NCI-H2029 (cell line): ENCODE data around the gene SUSD5.

Experiments
- DNase-seq: peaks from one replicate; lab custom pipeline; 2025; lab: John Stamatoyannopoulos, UW

SUSD5 gene

GRCh38 chr3:33218446-33219174 lies at the start of gene SUSD5:
Gene SUSD5 (minus strand): TSS chr3:33218810. CDS start chr3:33218797, 13 bp downstream.
- DNase-seq: no peak

GRCh38 chr3:33260104-33260503 lies 41.5 kb upstream of the SUSD5 start:
- DNase-seq: no peak

GRCh38 chr3:33256249-33256648 lies 37.6 kb upstream of the SUSD5 start:
- DNase-seq: no peak

- no peak for DNase-seq
Measured at GRCh38 chr3:33250712-33251111, 32.1 kb upstream of the SUSD5 start.

- no peak for DNase-seq
Measured at GRCh38 chr3:33246786-33247185, 28.2 kb upstream of the SUSD5 start.

- DNase-seq: no peak
Measured at GRCh38 chr3:33240261-33240660, 21.7 kb upstream of the SUSD5 start.

GRCh38 chr3:33238923-33239322 lies 20.3 kb upstream of the SUSD5 start:
- no peak for DNase-seq

- no peak for DNase-seq
Measured at GRCh38 chr3:33237439-33237838, 18.8 kb upstream of the SUSD5 start.

GRCh38 chr3:33236005-33236404 lies 17.4 kb upstream of the SUSD5 start:
- no peak for DNase-seq

- no peak for DNase-seq
Measured at GRCh38 chr3:33233884-33234283, 15.3 kb upstream of the SUSD5 start.

GRCh38 chr3:33231756-33232465 lies 13.3 kb upstream of the SUSD5 start:
- DNase-seq: no peak

GRCh38 chr3:33229947-33230346 lies 11.3 kb upstream of the SUSD5 start:
- peak; percentile 39 for DNase-seq

GRCh38 chr3:33229066-33229465 lies 10.5 kb upstream of the SUSD5 start:
- DNase-seq: no peak

- no peak for DNase-seq
Measured at GRCh38 chr3:33221241-33221640, 2.6 kb upstream of the SUSD5 start.

- no peak for DNase-seq
Measured at GRCh38 chr3:33219175-33219487, 521 bp upstream of the SUSD5 start.

GRCh38 chr3:33217866-33218445 lies 654 bp downstream of the SUSD5 start:
- DNase-seq: no peak

- no peak for DNase-seq
Measured at GRCh38 chr3:33215739-33216138, 2.9 kb downstream of the SUSD5 start.

- no peak for DNase-seq
Measured at GRCh38 chr3:33212406-33212805, 6.2 kb downstream of the SUSD5 start.

- peak; percentile 70 for DNase-seq
Measured at GRCh38 chr3:33211444-33211843, 7.2 kb downstream of the SUSD5 start.

GRCh38 chr3:33209357-33209756 lies 9.3 kb downstream of the SUSD5 start:
- no peak for DNase-seq

- no peak for DNase-seq
Measured at GRCh38 chr3:33202711-33203457, 15.7 kb downstream of the SUSD5 start.

- no peak for DNase-seq
Measured at GRCh38 chr3:33201195-33201594, 17.4 kb downstream of the SUSD5 start.

GRCh38 chr3:33196538-33196937 lies 22.1 kb downstream of the SUSD5 start:
- DNase-seq: no peak
